Lower lobe of right lung (tissue), 2 donors: ENCODE data around the gene YIPF2. TPM values are rescaled to one million over a fixed set of nuclear protein-coding genes. Genes with fewer than 3 reads are reported as not detected.

Experiments used
- ATAC-seq, 2 donors: fragments of 200-7000 bp; cut with Tn5 transposase; one replicate each; pipeline ENCODE4 v1.9.1; 2020 to 2022; ENCODE audit warnings: mild to moderate bottlenecking in 2 of 2, moderate library complexity in 2 of 2
- DNase-seq: peaks from one replicate; pipeline ENCODE4 v3.0.0-alpha.2; 2020
- H3K27ac ChIP-seq: fragments of 200-600 bp; one replicate; pipeline ENCODE4 v1.8.0; 2022
- H3K27me3 ChIP-seq: fragments of 200-600 bp; one replicate; pipeline ENCODE4 v1.8.0; 2022; ENCODE audit warnings: low read depth
- H3K36me3 ChIP-seq: fragments of 200-600 bp; one replicate; pipeline ENCODE4 v1.8.0; 2022; ENCODE audit warnings: mild to moderate bottlenecking
- H3K4me1 ChIP-seq: fragments of 200-600 bp; one replicate; pipeline ENCODE4 v1.8.0; 2022
- H3K4me3 ChIP-seq: fragments of 200-600 bp; one replicate; pipeline ENCODE4 v1.8.0; 2022; ENCODE audit warnings: mild to moderate bottlenecking
- H3K9me3 ChIP-seq: fragments of 200-600 bp; one replicate; pipeline ENCODE4 v1.8.0; 2022
- intact Hi-C: fragments of 100-400 bp; cut with DNase I; formaldehyde crosslinking; loops from one replicate; pipeline ENCODE4 v1.11.0; 2022
- total RNA-seq: library from RNA; stranded (reverse); fragmentation: NEBNext Ultra II Directional; extraction: Animal tissue kit (Norgen Biotek cat#: 25700); gene quantifications from one replicate; pipeline ENCODE4 v1.2.1, GENCODE V29; 2021
- TF ChIP-seq, protein P1 (sequence below): fragments of 200-600 bp; IDR thresholded peaks from one replicate; pipeline ENCODE4 v1.8.0; 2022; ENCODE audit warnings: antibody characterized with exemption, mild to moderate bottlenecking
- donor health status: DM: no; HTN: yes; CAD: no; lungs with severe emphysema.

The YIPF2 gene
- total RNA-seq, 1 donor from 2014 or later, result 42.2 TPM

DNA sequence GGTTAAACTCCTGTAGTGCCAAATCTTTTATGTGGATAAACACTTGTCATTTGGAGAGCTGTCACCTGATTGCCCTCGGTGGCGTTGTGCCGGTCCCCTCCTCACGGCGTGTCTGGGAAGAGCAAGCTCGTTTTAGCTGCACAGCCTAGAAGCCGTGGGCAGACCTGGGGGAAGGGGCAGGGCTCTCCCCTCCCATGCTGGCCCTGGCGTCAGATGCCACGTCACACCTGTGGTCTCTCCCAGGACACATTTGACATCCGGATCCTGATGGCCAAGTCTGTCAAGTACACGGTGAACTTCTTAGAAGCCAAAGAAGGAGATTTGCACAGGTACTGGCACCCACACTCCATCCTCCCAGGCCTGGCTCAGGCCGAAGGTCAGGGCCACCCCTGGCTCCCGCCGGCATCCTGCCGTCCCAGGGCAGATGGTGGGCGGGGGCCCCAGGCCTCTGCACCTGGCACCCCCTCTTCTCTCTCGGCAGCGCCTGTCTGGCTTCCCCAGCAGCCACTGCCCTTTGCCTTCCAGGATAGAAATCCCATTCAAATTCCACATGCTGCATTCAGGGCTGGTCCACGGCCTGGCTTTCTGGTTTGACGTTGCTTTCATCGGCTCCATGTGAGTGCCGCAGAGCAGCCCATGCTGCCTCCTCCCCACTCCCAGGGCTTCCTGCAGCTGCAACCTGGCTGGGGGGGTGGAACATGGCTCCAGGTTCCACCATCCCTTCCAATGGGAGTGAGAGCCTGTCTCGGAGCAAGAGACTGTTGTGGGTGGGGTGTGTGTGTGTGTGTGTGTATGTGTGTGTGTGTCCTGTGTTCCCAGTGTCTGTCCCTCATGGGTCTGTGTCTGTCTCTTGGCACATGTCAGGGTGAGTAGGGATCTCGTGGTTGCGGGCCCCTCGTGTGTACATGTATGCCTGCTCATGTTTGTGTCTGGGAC, 8.8 kb downstream of the YIPF2 start:
- Histone ChIP-seq H3K4me3 (no peak overlapping the region), H3K36me3 (peaks cover 85% of the 10 kb centered on the region)
- intact Hi-C loops, result no loop called here

GRCh38 chr19:10918359-10918758, 10.1 kb downstream of the YIPF2 start:
- TF ChIP-seq, protein P1, sequence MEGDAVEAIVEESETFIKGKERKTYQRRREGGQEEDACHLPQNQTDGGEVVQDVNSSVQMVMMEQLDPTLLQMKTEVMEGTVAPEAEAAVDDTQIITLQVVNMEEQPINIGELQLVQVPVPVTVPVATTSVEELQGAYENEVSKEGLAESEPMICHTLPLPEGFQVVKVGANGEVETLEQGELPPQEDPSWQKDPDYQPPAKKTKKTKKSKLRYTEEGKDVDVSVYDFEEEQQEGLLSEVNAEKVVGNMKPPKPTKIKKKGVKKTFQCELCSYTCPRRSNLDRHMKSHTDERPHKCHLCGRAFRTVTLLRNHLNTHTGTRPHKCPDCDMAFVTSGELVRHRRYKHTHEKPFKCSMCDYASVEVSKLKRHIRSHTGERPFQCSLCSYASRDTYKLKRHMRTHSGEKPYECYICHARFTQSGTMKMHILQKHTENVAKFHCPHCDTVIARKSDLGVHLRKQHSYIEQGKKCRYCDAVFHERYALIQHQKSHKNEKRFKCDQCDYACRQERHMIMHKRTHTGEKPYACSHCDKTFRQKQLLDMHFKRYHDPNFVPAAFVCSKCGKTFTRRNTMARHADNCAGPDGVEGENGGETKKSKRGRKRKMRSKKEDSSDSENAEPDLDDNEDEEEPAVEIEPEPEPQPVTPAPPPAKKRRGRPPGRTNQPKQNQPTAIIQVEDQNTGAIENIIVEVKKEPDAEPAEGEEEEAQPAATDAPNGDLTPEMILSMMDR, result no peak
- Histone ChIP-seq H3K4me3 (no peak overlapping the region), H3K27ac (no peak overlapping the region), H3K36me3 (peaks cover 87% of the 10 kb centered on the region), H3K9me3 (no peaks in the 10 kb centered on the region), H3K27me3 (no peaks in the 10 kb centered on the region), H3K4me1 (no peaks in the 10 kb centered on the region)
- DNase-seq (no peak), ATAC-seq (no peak)
- intact Hi-C loops, result no loop called here

More for the DNA sequence above, 8.8 kb downstream of the YIPF2 start:
- ATAC-seq (peak; percentile 45 to 71), DNase-seq (peak; percentile 56)
- TF ChIP-seq, protein P1, result no peak
- no peaks in the 10 kb centered on the region for H3K9me3 ChIP-seq
- no peaks in the 10 kb centered on the region for H3K27me3 ChIP-seq
- H3K27ac ChIP-seq, result no peak overlapping the region
- H3K4me1 ChIP-seq, result no peaks in the 10 kb centered on the region

- H3K27me3 ChIP-seq, result no peaks in the 10 kb centered on the region
- peaks cover 87% of the 10 kb centered on the region for H3K36me3 ChIP-seq
- no peak overlapping the region for H3K4me3 ChIP-seq
- TF ChIP-seq, protein P1, result no peak
- DNase-seq, result no peak
- H3K4me1 ChIP-seq, result no peaks in the 10 kb centered on the region
- intact Hi-C loops, result no loop called here
- ATAC-seq, result no peak
- no peaks in the 10 kb centered on the region for H3K9me3 ChIP-seq
- no peak overlapping the region for H3K27ac ChIP-seq
Measured at GRCh38 chr19:10916602-10917001, 11.8 kb downstream of the YIPF2 start.

DNA sequence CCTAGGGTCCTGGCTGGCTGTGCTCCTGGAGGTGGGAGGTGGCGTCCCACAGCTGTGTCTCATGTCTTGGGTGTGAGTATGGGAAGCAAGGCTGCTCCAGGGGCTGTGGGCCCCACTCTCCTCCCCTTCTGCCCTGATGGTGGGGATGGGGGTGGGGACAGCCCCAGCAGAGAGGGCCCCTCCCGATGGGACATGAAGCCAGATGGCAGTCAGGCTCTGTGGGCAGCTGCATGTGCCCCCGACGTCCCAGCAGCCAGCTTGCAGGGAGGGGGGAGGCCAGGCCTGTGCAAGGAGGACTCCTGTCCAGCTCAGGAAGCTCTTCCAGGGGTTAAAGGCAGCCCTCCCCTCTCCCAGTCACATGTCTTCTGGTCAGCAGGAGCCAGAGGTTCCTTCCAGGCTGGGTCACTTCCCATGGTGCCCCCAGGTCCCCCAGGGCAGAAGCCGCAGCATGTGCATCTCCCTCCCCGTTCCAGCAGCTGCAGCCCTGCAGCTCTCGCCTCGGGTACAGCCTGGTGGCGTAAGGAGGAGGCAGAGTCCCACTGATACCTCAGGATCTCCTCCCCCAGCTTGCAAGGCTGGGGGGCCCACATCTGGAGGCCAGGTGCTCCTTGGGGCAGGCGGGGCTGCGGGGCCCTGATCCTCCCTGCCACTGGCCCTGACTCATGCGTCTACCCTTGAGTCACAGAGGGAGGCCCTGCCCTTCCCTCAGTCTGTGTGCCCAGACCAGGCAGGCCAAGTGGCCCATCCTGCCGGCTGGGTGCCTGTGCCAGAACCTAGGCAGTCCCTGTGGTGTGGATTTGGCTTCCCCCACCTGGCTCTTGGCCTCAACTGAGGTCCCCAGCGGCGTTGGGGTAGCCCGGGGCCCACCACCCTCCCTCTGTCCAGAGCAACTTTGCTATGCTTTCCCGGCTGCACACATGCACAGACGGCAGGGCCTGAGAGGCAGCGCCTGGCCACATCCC, 13.0 kb downstream of the YIPF2 start:
- DNase-seq (no peak), ATAC-seq (no peak)
- TF ChIP-seq, protein P1, result no peak
- intact Hi-C loops, result no loop called here
- H3K27ac ChIP-seq, result no peak overlapping the region
- peaks cover 87% of the 10 kb centered on the region for H3K36me3 ChIP-seq
- H3K4me1 ChIP-seq, result no peaks in the 10 kb centered on the region
- no peaks in the 10 kb centered on the region for H3K27me3 ChIP-seq
- no peaks in the 10 kb centered on the region for H3K9me3 ChIP-seq
- no peak overlapping the region for H3K4me3 ChIP-seq

- H3K27me3 ChIP-seq, result no peaks in the 10 kb centered on the region
- no peaks in the 10 kb centered on the region for H3K9me3 ChIP-seq
- intact Hi-C loops, result no loop called here
- DNase-seq (no peak), ATAC-seq (no peak)
- peaks cover 88% of the 10 kb centered on the region for H3K36me3 ChIP-seq
- H3K4me1 ChIP-seq, result no peaks in the 10 kb centered on the region
- H3K4me3 ChIP-seq, result no peak overlapping the region
- TF ChIP-seq, protein P1, result no peak
- H3K27ac ChIP-seq, result no peak overlapping the region
Measured at GRCh38 chr19:10913716-10914340, 14.6 kb downstream of the YIPF2 start.
